ENCODE data around the gene DDR1.

The DDR1 gene

GRCh38 chr6:30945281-30945680 lies 61.0 kb downstream of the DDR1 start:
- DNase-seq (ENCODE audit: low read depth in 3 of 3, low spot score in 1 of 3), result no peak

GRCh38 chr6:30947231-30947630 lies 62.9 kb downstream of the DDR1 start:
- DNase-seq (ENCODE audit: low read depth in 3 of 3, low spot score in 1 of 3), result no peak

- DNase-seq (ENCODE audit: low read depth in 3 of 3, low spot score in 1 of 3), result no peak
Measured at GRCh38 chr6:30948811-30949210, 64.5 kb downstream of the DDR1 start.

Data from stimulated activated CD4-positive, alpha-beta T cell treated with anti-CD3 and anti-CD28 coated beads, TNF-alpha, amount 100 ng/mL, for 1 hour (primary cell).